HEK293 (cell line): ENCODE results near the gene PCYOX1L.

Source experiments
- EGR2 ChIP-seq: fragments of 450-650 bp; formaldehyde crosslinking; IDR thresholded peaks from 2 replicates; pipeline ENCODE4 v1.5.1; 2016; ENCODE audit warnings: low read depth, missing biosample characterization, missing genetic modification characterization
- HIC1 ChIP-seq: fragments of 450-650 bp; formaldehyde crosslinking; IDR thresholded peaks from 2 replicates; pipeline ENCODE4 v1.5.1; 2016; ENCODE audit warnings: missing biosample characterization, missing genetic modification characterization
- HOXA7 ChIP-seq: sonication (generic); formaldehyde crosslinking; IDR thresholded peaks from 2 replicates; pipeline ENCODE4 v1.8.1; 2022; ENCODE audit warnings: missing genetic modification reagents, borderline replicate concordance
- PRDM1 ChIP-seq: fragments of 450-650 bp; formaldehyde crosslinking; IDR thresholded peaks from 2 replicates; pipeline ENCODE4; 2016; ENCODE audit warnings: missing biosample characterization, missing genetic modification characterization
- PRDM10 ChIP-seq: fragments of 450-650 bp; formaldehyde crosslinking; IDR thresholded peaks from 2 replicates; pipeline ENCODE4 v1.5.1; 2016; ENCODE audit warnings: missing biosample characterization, missing genetic modification characterization
- SCRT2 ChIP-seq: fragments of 450-650 bp; formaldehyde crosslinking; IDR thresholded peaks from 2 replicates; pipeline ENCODE4 v1.5.1; 2016; ENCODE audit warnings: missing biosample characterization, missing genetic modification characterization
- ZBTB20 ChIP-seq: fragments of 450-650 bp; formaldehyde crosslinking; IDR thresholded peaks from 2 replicates; pipeline ENCODE4 v1.5.1; 2016; ENCODE audit warnings: missing biosample characterization, missing genetic modification characterization
- ZFP69B ChIP-seq: fragments of 450-650 bp; formaldehyde crosslinking; IDR thresholded peaks from 2 replicates; pipeline ENCODE4 v1.5.1; 2016; ENCODE audit warnings: missing biosample characterization, missing genetic modification characterization
- ZNF112 ChIP-seq: fragments of 450-650 bp; formaldehyde crosslinking; IDR thresholded peaks from 2 replicates; pipeline ENCODE4 v1.5.0; 2017; ENCODE audit warnings: missing biosample characterization, missing genetic modification characterization
- ZNF146 ChIP-seq: fragments of 450-650 bp; formaldehyde crosslinking; IDR thresholded peaks from 2 replicates; pipeline ENCODE4 v1.5.1; 2016; ENCODE audit warnings: missing biosample characterization, missing genetic modification characterization
- ZNF148 ChIP-seq: fragments of 450-650 bp; formaldehyde crosslinking; IDR thresholded peaks from 2 replicates; pipeline ENCODE4 v1.5.0; 2017; ENCODE audit warnings: missing biosample characterization, missing genetic modification characterization, borderline replicate concordance
- ZNF302 ChIP-seq: fragments of 450-650 bp; formaldehyde crosslinking; IDR thresholded peaks from 2 replicates; pipeline ENCODE4 v1.5.1; 2016; ENCODE audit warnings: missing biosample characterization, missing genetic modification characterization, low read depth
- ZNF341 ChIP-seq: fragments of 450-650 bp; formaldehyde crosslinking; IDR thresholded peaks from 2 replicates; pipeline ENCODE4; 2016; ENCODE audit warnings: low read depth, missing biosample characterization, missing genetic modification characterization
- ZNF391 ChIP-seq: fragments of 450-650 bp; formaldehyde crosslinking; IDR thresholded peaks from 2 replicates; pipeline ENCODE4 v1.5.1; 2016; ENCODE audit warnings: low read depth, missing biosample characterization, missing genetic modification characterization, borderline replicate concordance
- ZNF548 ChIP-seq: fragments of 450-650 bp; formaldehyde crosslinking; IDR thresholded peaks from 2 replicates; pipeline ENCODE4 v1.5.1; 2016; ENCODE audit warnings: missing biosample characterization, missing genetic modification characterization
- ZNF558 ChIP-seq: fragments of 450-650 bp; formaldehyde crosslinking; IDR thresholded peaks from 2 replicates; pipeline ENCODE4 v1.5.1; 2016; ENCODE audit warnings: missing biosample characterization, missing genetic modification characterization
- ZNF658 ChIP-seq: fragments of 450-650 bp; formaldehyde crosslinking; IDR thresholded peaks from 2 replicates; pipeline ENCODE4; 2016; ENCODE audit warnings: missing biosample characterization, missing genetic modification characterization
- ZNF670 ChIP-seq: fragments of 450-650 bp; formaldehyde crosslinking; IDR thresholded peaks from 2 replicates; pipeline ENCODE4 v1.5.1; 2016; ENCODE audit warnings: missing biosample characterization, missing genetic modification characterization, low read depth
- ZNF791 ChIP-seq: fragments of 450-650 bp; formaldehyde crosslinking; IDR thresholded peaks from 2 replicates; pipeline ENCODE4 v1.5.1; 2016; ENCODE audit warnings: missing biosample characterization, missing genetic modification characterization
- ZSCAN16 ChIP-seq: fragments of 450-650 bp; formaldehyde crosslinking; IDR thresholded peaks from 2 replicates; pipeline ENCODE4 v1.5.1; 2016; ENCODE audit warnings: missing biosample characterization, missing genetic modification characterization
- TF ChIP-seq, protein P1 (sequence below): fragments of 450-650 bp; formaldehyde crosslinking; IDR thresholded peaks from 2 replicates; pipeline ENCODE4 v1.5.1; 2016; ENCODE audit warnings: missing biosample characterization, missing genetic modification characterization
- TF ChIP-seq, protein P2 (sequence below): fragments of 450-650 bp; formaldehyde crosslinking; IDR thresholded peaks from 2 replicates; pipeline ENCODE4 v1.5.1; 2016; ENCODE audit warnings: missing biosample characterization, missing genetic modification characterization, low read depth
- TF ChIP-seq, protein P3 (sequence below): fragments of 450-650 bp; formaldehyde crosslinking; IDR thresholded peaks from 2 replicates; pipeline ENCODE4 v1.5.1; 2016; ENCODE audit warnings: missing biosample characterization, missing genetic modification characterization

Gene PCYOX1L

DNA sequence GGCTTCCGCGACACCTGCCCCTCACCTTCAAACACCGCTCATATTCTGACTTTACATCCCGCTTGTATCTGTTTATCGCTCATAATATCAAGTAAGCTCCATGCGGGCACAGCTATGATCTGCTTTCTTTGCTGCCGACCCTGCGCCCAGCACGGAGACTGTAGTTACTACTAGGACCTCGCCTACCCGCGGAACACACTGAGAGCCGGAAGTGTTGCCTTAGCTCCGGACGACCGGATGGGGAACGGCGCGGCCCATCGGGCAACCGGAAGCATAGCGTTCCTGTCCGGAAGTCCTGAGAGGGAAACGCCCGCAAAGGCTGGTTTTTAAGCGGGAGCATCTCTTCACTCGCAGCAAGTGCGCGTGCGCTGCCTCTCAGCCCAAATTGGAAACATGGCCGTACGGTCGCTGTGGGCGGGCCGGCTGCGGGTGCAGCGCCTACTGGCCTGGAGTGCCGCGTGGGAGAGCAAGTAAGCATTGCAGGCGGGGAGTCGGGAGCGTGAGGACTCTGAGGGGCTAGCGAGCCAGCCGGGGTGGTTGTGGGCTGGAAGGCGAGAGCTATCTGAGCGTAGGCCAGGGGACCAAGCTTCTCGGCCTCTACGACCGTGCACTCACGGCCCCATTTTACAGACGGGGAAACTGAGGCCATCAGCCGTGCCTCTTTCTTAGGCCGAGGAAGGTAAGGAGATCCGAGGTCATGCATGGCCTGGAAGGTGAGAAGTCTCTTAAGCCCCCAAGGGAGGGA is 12.5 kb upstream of the PCYOX1L start, which contains the start of gene GRPEL2 (continued):
- TF ChIP-seq HIC1 (no peak), SCRT2 (tag by site-specific recombination) (peak; percentile 37), ZNF658 (tag by site-specific recombination) (no peak), ZFP69B (peak; percentile 54; the same call in 1 of the 2 replicates), ZNF548 (tag by site-specific recombination) (no peak), ZBTB20 (0 out of 2 replicates have a peak, but pooled peaks have one; percentile 55), EGR2 (tag by site-specific recombination) (peak; percentile 99), ZNF146 (tag by site-specific recombination) (0 out of 2 replicates have a peak, but pooled peaks have one; percentile 10), ZNF670 (tag by site-specific recombination) (no peak), ZNF558 (tag by site-specific recombination) (peak; percentile 37; the same call in 1 of the 2 replicates), ZNF148 (peak; percentile 76; the same call in 1 of the 2 replicates), PRDM10 (no peak), ZNF791 (tag by site-specific recombination) (no peak), ZNF391 (tag by site-specific recombination) (peak; percentile 95; the same call in 1 of the 2 replicates), ZNF302 (tag by site-specific recombination) (no peak), HOXA7 (CRISPR knock-in tag) (no peak), PRDM1 (tag by site-specific recombination) (no peak), ZNF341 (tag by site-specific recombination) (no peak), ZSCAN16 (tag by site-specific recombination) (no peak), ZNF112 (tag by site-specific recombination) (no peak)
- TF ChIP-seq, protein P1, sequence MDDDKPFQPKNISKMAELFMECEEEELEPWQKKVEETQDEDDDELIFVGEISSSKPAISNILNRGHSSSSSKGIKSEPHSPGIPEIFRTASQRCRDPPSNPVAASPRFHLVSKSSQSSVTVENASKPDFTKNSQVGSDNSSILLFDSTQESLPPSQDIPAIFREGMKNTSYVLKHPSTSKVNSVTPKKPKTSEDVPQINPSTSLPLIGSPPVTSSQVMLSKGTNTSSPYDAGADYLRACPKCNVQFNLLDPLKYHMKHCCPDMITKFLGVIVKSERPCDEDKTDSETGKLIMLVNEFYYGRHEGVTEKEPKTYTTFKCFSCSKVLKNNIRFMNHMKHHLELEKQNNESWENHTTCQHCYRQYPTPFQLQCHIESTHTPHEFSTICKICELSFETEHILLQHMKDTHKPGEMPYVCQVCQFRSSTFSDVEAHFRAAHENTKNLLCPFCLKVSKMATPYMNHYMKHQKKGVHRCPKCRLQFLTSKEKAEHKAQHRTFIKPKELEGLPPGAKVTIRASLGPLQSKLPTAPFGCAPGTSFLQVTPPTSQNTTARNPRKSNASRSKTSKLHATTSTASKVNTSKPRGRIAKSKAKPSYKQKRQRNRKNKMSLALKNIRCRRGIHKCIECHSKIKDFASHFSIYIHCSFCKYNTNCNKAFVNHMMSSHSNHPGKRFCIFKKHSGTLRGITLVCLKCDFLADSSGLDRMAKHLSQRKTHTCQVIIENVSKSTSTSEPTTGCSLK (tag by site-specific recombination): no peak
- TF ChIP-seq, protein P2, sequence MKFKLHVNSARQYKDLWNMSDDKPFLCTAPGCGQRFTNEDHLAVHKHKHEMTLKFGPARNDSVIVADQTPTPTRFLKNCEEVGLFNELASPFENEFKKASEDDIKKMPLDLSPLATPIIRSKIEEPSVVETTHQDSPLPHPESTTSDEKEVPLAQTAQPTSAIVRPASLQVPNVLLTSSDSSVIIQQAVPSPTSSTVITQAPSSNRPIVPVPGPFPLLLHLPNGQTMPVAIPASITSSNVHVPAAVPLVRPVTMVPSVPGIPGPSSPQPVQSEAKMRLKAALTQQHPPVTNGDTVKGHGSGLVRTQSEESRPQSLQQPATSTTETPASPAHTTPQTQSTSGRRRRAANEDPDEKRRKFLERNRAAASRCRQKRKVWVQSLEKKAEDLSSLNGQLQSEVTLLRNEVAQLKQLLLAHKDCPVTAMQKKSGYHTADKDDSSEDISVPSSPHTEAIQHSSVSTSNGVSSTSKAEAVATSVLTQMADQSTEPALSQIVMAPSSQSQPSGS (tag by site-specific recombination): no peak
- TF ChIP-seq, protein P3, sequence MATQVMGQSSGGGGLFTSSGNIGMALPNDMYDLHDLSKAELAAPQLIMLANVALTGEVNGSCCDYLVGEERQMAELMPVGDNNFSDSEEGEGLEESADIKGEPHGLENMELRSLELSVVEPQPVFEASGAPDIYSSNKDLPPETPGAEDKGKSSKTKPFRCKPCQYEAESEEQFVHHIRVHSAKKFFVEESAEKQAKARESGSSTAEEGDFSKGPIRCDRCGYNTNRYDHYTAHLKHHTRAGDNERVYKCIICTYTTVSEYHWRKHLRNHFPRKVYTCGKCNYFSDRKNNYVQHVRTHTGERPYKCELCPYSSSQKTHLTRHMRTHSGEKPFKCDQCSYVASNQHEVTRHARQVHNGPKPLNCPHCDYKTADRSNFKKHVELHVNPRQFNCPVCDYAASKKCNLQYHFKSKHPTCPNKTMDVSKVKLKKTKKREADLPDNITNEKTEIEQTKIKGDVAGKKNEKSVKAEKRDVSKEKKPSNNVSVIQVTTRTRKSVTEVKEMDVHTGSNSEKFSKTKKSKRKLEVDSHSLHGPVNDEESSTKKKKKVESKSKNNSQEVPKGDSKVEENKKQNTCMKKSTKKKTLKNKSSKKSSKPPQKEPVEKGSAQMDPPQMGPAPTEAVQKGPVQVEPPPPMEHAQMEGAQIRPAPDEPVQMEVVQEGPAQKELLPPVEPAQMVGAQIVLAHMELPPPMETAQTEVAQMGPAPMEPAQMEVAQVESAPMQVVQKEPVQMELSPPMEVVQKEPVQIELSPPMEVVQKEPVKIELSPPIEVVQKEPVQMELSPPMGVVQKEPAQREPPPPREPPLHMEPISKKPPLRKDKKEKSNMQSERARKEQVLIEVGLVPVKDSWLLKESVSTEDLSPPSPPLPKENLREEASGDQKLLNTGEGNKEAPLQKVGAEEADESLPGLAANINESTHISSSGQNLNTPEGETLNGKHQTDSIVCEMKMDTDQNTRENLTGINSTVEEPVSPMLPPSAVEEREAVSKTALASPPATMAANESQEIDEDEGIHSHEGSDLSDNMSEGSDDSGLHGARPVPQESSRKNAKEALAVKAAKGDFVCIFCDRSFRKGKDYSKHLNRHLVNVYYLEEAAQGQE (tag by site-specific recombination): peak; percentile 35; the same call in 1 of the 2 replicates
